DMS53 (cell line): ENCODE data around the gene TBC1D5.
"Not testable (repeated sequence)": the region's sequence is repeated elsewhere in the genome, so short reads cannot be mapped to it uniquely, and the experiment has no call there.

Source experiments
- DNase-seq: peaks from one replicate; lab custom pipeline; 2025; lab: John Stamatoyannopoulos, UW

TBC1D5 gene

DNA sequence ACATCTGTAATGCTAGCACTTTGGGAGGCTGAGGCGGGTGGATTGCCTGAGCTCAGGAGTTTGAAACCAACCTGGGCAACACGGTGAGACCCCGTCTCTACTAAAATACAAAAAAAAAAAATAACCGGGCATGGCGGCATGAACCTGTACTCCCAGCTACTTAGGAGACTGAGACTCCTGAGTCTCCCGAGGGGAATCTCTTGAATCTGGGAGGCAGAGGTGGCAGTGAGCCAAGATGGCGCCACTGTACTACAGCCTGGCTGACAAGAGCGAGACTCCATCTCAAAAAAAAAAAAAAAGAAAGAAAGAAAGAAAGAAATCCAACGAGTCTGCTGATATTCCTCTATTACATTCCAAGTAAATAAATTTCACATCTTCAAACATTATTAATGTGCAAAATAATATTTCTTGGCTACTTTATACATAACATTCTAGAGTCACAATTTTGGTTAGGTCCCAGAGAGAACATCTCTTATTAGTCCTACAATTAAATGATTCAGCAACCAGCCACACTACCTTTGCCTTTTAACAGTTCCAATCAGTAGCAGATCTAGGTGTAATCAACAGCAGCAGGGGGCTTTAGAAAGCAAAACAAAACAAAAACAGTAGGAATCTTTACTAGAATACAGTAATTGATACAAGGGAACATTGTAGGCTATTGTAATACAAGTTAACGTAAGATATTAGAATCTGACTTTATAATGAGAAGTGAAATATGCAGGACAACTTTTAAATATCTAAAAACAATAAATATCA, 195.8 kb downstream of the TBC1D5 start:
- no peak for DNase-seq

DNA sequence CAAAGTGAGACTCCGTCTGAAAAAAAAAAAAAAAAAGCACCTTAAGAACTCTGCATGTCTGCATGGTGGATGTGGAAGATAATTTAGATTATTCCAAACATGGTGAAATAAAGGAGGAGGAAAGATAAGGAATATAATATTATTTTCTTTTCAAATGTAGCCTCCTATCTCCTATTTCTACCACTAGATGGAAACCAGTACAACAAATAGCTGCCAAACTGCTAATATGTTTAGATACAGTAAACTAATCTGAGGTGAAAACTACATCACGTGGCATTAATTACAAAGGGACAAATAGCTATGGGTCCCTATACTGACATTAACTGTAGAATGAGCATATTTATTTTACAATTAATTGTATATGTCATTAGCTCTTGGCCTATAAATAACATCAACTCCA, 197.8 kb downstream of the TBC1D5 start:
- no peak for DNase-seq

DNA sequence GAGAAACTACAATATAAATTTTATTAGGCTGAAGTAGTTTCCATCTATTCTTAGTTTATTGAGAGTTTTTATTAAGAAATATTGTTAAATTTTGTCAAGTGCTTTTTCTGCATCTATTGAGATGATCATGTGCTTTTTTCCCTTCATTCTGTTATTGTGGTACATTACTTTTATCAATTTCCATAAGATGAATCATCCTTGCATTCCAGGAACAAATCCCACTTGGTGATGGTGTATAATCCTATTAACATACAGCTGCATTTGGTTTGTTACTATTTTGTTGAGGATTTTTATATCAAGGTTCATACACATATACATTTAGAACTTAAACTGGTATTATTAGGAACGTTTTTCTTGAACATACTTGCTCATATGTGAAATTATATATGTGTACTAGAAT, 199.8 kb downstream of the TBC1D5 start:
- no peak for DNase-seq

DNA sequence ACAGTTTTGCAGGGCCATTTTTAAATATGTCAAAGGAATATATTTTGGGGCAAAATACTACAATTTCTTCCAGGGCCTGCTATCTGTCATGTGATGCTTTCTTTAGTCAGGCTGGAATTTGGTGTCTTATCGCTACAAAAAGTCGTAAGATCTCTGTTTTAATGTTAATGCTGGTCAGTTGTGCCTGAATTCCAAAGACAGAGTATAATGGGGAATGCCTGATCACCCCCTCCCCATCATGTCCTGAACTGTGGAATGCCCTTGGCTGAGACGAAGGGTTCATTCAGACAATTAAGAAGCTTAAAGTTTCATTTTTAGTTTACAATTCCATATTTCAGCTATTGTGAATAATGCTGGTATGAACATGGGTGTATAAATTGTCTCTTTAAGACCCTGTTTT, 203.0 kb downstream of the TBC1D5 start:
- DNase-seq = no peak

DNA sequence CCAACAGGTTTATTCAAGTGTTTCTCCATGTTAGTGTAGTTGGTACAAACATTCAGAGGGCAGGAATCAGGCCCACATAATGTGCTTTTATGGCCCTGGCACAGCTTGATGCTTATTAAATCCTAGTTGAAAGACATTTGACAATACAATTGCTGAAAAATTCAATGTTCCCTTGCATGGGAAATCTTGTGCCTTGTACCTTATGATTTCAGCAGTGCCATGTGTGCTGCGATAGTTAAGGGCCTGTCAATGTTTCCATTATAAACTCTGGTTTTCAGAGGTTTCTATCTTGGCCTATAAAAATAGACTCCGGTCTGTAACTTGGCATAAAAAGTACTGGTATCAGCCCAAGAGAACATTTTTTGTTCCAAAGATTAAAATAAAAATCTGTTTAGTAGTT, 207.2 kb downstream of the TBC1D5 start:
- DNase-seq = no peak

DNA sequence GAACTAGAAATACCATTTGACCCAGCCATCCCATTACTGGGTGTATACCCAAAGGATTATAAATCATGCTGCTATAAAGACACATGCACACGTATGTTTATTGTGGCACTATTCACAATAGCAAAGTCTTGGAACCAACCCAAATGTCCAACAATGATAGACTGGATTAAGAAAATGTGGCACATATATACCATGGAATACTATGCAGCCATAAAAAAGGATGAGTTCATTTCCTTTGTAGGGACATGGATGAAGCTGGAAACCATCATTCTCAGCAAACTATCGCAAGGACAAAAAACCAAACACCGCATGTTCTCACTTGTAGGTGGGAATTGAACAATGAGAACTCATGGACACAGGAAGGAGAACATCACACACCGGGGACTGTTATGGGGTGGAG, 210.0 kb downstream of the TBC1D5 start:
- not testable (repeated sequence) for DNase-seq

DNA sequence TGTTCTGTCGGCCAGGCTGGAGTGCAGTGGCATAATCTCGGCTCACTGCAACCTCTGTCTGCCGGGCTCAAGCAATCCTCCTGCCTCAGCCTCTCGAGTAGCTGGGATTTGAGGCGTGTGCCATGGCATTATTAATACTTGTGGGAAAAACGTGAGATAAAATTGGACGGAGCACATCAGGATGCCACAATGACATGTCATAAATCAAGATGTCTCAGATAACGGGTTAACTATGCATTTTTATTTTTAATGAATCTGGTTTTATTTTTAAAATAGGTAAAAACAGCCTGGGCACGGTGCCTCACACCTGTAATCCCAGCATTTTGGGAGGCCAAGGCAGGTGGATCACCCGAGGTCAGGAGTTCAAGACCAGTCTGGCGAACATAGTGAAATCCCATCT, 212.8 kb downstream of the TBC1D5 start:
- DNase-seq = no peak

DNA sequence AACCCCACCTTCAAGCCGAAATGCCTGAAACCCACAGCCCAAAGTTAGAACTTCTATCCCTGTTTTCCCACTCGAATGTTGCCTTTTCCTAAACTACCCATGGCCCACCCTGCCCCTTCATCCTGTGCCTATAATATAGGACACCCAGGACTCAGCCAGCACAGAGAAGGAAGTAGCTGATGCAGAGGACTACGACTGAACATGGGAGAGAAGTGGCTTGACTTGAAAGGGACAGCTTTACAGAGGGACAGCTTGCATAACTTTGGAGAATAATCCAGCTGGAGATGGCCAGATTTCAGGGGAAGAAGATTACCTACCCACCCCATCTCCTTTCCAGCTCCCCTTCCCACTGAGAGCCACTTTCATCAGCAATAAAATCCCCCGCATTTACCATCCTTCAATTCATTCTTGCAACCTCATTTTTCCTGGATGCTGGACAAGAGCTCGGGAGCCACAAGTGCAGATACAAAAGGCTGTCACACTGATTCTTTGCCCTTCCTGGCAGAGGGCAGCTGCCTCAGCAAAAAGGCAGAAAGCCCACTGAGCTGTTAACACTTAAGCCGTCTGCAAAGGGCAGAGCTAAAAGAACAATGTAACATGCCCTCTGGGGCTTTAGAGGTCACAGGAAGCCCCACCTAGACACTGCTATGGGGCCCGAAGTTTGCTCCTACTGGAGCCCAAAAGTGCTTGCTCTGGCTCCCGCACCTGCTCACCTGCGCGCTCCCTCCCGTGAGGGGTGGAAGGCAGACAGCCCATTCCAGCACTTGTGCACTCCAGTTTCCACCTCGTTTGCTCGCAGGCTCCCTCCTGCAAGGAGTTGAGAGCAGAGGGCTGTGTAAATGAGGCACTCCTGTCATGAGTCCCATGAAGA, 224.0 kb downstream of the TBC1D5 start:
- no peak for DNase-seq

DNA sequence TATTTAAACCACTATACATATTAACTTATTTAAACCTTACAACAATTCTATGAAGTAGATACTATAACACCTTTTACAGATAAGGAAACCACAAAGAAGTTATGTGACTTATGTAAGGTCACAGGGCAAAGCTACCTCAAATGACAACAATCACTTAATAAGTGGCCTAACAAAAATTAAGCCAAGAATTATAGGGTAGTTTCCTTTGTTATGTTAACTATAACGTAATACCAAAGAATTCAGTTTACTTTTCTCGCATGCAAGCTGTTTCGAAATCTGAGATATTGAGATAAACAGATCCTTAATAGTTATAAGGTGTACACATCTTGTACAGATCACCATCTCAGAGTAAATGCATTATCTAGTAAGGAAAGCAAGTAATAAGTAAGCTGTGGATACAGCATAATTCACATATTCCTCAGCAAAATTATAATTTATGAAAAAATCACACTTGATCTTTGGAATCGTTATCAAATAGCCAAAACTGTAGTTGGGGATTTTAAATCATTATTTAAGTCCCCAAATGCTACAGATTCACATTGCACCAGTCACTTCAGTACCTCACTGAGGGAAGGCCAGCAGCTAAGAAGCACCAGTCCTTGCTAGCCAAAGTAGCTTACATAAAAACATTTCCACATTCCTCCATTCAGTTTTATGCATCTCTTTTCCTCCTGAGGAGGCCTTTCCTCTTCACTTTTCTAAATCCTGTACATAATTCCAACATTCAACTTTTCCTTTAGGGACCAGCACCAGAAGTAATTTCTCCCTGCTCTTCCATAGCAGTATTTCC, 226.8 kb downstream of the TBC1D5 start:
- no peak for DNase-seq

DNA sequence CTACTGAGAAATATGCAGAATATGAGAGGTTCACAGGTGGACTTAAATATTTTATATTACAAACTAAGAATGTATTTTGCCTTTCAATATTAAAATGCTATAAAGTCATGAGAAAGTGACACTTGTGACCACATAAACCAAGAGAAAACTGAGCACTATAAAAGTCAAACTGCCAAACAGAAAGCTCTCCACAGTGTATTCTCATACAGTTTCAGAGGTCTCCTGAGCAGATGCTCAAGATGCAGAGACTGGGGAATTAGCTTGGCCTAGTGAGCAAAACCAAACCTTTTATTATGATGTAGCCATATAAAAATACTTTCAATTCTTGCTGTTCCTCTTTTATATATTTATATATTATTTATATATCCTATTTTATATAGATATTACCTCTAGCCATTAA, 227.8 kb downstream of the TBC1D5 start:
- no peak for DNase-seq

DNA sequence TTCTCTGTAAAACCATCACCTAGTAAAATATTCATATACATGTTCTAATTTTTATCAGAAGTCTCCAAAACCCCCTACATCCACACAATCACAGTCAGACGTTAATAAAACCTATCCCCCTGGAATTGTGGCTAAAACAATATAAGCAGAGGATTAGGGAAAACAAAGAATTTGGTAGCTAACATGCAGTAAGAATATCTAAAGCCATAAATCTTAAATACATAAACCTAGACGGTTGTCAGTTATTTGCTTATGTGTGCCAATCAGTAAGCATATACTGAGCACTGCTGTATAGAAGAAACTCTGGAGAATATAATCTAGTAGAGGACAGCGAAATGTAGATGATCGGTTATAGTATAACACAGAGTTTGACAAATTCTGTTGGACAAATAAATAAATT, 232.2 kb downstream of the TBC1D5 start:
- DNase-seq = no peak

DNA sequence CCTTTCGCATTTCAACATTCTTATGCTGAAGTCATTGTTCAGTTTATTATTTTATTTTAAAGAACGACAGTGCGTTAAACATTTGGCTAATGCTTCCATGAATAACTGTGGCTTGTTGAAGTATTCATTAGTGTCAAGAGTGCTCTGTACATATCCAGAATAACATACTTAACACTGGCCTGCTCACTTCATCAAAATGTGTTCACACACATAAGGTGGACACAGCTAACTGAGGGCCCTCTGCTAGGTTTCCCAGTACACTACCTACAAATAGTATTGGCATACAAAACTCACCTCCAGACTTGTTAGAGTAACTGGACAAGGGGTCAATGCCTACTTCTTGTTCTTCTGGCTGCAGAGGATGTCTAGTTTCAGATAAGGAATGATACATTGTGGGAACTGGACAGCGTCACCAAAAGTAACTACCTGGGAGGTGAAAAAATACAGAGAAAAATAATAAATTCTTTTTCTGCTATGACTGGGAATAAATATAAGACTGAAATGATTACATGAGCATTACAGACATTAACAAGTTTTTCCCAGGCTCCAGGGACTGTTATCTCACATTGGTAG, 234.2 kb downstream of the TBC1D5 start:
- no peak for DNase-seq

DNA sequence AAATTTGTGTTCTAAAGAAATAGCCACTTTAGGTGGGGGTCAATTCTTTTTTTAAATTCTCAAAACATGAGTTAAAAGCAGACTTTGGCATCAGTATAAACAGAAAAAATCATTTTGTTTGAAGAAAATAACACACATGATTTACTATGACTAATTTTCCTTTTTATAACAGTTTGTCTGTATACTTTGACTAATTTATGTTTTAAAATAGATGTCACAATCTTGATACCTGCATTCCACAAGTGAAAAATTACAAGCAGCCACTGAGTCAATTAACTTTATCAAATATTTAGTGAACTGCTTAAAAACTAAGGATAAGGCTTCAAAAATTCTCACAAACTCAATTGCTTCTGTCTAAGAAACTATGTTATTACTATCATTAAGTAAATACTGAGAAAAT, 235.0 kb downstream of the TBC1D5 start:
- no peak for DNase-seq

DNA sequence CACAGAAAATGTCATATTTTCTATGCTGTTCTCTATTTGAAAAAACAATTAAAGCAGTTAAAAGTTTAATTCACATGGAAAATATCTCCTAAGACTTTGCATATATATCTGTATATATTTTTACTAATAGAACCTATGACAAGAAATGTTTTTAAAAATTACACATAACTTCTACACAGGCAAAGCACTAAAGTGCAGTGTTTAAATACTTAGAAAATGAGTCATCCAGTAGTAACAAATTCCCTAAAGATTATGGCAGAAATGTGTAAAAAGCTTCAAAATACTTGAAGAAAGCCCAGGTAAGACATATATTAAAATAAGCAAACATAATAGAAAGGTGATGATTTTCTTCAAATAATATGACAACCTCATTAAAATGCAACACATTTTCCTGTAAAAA, 236.6 kb downstream of the TBC1D5 start:
- no peak for DNase-seq

DNA sequence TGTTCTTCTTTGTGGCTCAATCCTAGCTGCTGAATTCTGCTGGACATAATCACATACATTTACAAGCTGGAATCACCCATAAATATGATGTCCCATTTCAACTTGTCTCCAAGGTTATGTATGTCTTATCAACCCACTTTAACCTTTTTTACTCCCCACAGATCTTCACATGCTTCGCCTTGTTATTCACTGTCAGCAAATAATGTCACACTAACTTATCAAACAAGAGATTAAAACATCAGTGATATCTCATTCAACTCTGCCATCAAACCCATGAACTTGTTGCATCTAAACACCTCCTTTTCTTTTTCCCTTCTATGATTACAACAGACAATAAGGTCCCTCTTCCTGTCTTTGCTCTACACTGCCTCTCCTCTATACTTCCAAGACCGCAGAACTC, 240.7 kb downstream of the TBC1D5 start:
- no peak for DNase-seq

DNA sequence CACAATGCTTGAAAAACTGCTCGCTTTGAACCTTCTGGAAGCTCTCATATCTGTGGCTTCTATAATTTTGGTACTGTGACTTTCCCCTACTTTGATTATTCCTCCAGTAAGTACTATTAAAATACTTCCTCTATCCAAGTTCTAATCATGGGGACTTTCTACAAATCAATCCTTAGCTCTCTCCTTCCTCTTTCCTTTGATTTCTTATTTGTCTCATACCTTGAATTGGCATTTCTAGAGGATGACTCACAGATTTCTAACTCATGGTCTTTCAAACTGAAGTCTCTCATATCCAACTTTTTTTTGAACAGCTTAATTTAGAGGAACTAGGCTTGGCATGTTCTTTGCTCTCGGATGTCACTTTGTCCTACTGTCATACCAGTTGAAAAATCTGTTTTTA, 241.8 kb downstream of the TBC1D5 start:
- DNase-seq = no peak

DNA sequence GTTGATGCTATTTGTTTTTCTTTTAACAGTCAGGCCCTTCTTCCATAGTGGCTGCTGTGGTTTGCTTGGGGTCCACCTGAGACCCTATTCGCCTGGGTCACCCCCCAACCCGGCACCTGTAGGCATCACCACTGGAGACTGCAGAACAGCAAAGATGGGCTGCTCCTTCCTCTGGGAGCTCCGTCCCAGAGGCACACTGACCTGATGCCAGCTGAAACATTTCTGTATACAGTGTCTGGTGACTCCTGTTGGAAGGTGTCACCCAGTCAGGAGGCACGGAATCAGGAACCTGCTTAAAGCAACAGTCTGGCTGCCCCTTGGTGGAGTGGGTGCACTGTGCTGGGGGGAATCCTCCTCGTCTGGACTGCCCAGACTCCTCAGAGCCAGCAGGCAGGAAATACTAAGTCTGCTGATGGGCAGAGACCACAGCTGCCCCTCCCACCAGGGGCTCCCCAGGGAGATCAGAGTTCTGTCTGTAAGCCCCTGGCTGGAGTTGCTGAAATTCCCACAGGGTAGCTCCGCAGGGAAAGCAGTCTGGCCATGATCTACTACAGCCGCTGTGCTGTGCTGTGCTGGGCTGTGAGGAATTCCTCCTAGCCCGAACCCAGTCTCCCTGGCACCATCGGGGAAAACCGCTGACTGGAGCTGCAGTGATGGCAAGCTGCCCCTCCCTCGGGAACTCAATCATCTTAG, 248.2 kb downstream of the TBC1D5 start:
- no peak for DNase-seq

DNA sequence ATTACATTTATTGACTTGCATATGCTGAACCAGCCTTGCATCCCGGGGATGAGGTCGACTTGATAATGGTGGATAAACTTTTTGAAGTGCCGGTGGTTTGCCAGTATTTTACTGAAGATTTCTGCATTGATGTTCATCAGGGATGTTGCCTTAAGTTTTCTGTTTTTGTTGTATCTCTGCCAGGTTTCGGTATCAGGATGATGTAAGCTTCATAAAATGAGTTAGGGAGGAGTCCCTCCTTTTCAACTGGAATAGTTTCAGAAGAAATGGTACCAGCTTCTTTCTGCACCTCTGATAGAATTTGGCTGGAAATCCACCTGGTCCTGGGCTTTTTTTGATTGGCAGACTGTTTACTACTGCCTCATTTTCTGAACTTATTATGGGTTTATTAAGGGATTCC, 250.8 kb downstream of the TBC1D5 start:
- no peak for DNase-seq

DNA sequence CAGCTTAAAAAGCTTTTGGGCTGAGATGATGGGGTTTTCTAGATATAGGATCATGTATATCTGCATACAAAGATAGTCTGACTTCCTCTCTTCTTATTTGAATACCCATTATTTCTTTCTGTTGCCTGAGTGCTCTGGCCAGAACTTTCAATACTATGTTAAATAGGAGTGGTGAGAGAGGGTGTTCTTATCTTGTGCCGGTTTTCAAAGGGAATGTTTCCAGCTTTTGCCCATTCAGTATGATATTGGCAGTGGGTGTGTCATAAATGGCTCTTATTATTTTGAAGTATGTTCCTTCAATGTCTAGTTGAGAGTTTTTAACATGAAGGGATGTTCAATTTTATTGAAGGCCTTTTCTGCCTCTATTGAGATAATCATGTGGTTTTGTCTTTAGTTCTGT, 251.2 kb downstream of the TBC1D5 start:
- DNase-seq = not testable (repeated sequence)

DNA sequence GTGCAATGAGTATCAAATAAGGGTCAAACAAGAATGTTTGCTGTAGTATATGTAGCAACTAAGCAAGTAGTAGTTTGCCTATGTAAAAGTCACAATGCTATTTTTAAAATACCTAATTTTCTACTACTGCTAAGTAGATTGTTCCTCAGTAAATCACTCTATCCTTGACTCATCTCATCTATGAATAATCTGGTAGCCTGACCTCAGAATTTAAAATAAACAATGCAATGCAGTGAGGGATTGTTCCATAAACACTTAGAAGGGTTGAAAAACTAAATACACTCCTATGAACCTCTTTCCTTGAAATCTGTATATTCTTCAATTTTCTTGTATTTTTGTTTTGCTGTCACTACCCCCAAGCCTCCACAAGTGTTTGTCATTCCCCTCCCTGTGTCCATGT, 253.3 kb downstream of the TBC1D5 start:
- DNase-seq = no peak

DNA sequence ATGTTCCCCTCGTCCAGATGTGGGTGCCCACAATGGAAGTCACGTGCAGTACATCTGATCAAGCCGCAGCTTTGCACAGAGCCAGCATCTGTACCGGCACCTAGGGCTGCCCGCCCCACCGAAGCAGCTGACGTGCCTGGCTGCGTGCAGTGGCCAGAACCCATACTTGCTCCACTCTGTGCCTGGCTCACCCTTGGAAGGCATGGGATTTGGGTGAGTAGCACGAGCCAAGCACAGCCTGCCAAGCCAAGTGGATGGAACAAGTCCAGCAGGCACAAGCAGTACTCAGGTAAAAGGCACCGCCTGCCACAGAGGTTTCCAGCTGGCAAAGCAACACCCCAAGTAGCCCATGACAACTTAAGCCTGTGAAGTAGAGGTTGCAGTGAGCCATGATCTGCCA, 261.3 kb downstream of the TBC1D5 start:
- no peak for DNase-seq
